Duodenal mucosa (tissue), 2 donors: Measurements from ENCODE around the gene SLC15A5.
A peak's percentile ranks its signal among the peaks of the same experiment; 100 is the strongest.

Experiments
- H3K27ac ChIP-seq: one replicate; pipeline ENCODE4 v1.7.0; 2013; ENCODE audit warnings: low read depth, low read length
- H3K27me3 ChIP-seq, 2 donors: one replicate each; pipeline ENCODE4 v1.7.0; 2013; ENCODE audit warnings: low read length in 2 of 2, control low read depth in 1 of 2; ENCODE audit not compliant: insufficient read depth in 2 of 2, control insufficient read depth in 1 of 2
- H3K36me3 ChIP-seq, 2 donors: one replicate each; pipeline ENCODE4 v1.7.0; 2013; ENCODE audit warnings: low read length in 2 of 2, control low read depth in 1 of 2; ENCODE audit not compliant: insufficient read depth in 2 of 2, control insufficient read depth in 1 of 2
- H3K4me1 ChIP-seq, 2 donors: one replicate each; pipeline ENCODE4 v1.7.0; 2013; ENCODE audit warnings: low read length in 2 of 2, control low read depth in 1 of 2; ENCODE audit not compliant: insufficient read depth in 2 of 2, control insufficient read depth in 1 of 2
- H3K4me3 ChIP-seq, 2 donors: one replicate each; pipeline ENCODE4 v1.7.0; 2013; ENCODE audit warnings: low read length in 2 of 2, low read depth in 1 of 2
- H3K9ac ChIP-seq, 2 donors: one replicate each; pipeline ENCODE4 v1.7.0; 2013; ENCODE audit warnings: low read length in 2 of 2, low read depth in 1 of 2
- H3K9me3 ChIP-seq, 2 donors: one replicate each; pipeline ENCODE4 v1.7.0; 2013; ENCODE audit warnings: low read length in 2 of 2, control low read depth in 1 of 2; ENCODE audit not compliant: control insufficient read depth in 1 of 2

The SLC15A5 gene

DNA sequence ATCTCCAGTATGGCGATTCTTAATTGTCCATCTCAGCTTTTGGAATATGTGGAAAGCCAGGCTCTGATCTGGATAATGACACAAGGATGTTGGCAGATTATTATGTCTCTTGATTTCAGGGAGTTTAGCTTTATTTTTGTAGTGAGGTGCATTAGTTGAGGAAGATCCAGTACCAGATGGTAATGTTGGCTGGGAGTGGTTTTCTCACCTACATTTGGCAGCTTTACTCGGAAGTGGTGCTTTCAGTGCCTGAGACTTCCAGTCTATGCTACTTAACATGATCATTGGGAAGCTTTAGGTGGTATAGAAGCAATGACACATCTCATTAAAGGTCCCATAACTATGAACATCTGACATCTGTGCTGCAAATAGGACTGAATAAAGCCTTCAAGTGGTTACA is 7.5 kb downstream of the SLC15A5 start:
- H3K27me3 ChIP-seq: no peaks in the 10 kb centered on the region
- no peaks in the 10 kb centered on the region for H3K36me3 ChIP-seq
- no peaks in the 10 kb centered on the region for H3K9me3 ChIP-seq
- H3K4me1 ChIP-seq: no peaks in the 10 kb centered on the region
- no peak overlapping the region for H3K4me3 ChIP-seq
- H3K27ac ChIP-seq: no peak overlapping the region
- no peak overlapping the region for H3K9ac ChIP-seq

DNA sequence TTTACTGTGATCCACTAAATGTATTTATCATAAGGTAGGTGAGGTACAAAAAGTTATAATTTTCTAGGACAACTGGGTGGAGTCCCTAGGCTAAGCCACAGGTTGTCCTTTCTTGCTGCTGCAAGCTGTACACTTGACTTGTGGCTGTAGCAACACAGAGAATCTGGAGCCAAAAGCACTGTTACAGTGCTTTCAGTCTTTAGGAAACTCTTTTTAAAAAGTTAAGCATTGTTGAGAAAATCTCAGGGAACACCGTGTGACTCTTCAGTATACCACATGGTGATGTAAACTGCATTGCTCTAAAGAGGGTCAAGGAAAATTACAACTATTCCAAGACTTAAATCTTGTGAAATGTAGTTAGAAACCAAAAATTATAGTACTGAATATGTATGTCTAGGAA is 11.4 kb downstream of the SLC15A5 start:
- H3K27ac ChIP-seq: no peak overlapping the region
- H3K36me3 ChIP-seq: no peaks in the 10 kb centered on the region
- H3K4me3 ChIP-seq: no peak overlapping the region
- H3K9me3 ChIP-seq: peaks cover 4 to 12% of the 10 kb centered on the region in 2 donors
- H3K4me1 ChIP-seq: no peaks in the 10 kb centered on the region
- no peaks in the 10 kb centered on the region for H3K27me3 ChIP-seq
- H3K9ac ChIP-seq: no peak overlapping the region

DNA sequence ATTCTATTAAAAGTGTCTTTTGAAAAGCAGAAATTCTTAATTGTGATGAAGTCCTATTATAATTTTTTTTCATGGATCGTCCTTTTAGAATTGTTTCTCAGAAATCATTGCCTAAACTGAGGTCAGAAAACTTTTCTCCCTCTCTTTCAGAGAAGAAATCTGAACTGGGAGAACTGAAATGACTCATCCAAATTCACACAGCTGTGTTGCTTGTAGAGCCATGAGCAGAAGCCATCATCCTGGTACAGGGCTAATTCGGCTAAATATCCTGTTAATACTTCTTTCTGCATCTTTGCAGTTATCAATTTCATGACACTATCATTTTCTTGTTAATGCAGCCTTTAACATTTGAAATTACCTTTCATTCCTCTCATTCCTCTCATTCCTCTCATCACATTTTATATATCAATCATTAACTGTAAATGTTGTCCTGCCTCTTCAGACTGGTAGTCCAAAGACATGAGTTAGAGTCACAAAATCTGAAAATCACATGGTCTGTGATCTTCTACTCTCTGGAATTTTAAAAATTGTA is 15.5 kb downstream of the SLC15A5 start:
- Histone ChIP-seq H3K36me3 (no peaks in the 10 kb centered on the region), H3K27me3 (no peaks in the 10 kb centered on the region), H3K4me1 (no peaks in the 10 kb centered on the region), H3K4me3 (no peak overlapping the region), H3K27ac (no peak overlapping the region), H3K9ac (no peak overlapping the region), H3K9me3 (peaks cover 4 to 12% of the 10 kb centered on the region in 2 donors)

DNA sequence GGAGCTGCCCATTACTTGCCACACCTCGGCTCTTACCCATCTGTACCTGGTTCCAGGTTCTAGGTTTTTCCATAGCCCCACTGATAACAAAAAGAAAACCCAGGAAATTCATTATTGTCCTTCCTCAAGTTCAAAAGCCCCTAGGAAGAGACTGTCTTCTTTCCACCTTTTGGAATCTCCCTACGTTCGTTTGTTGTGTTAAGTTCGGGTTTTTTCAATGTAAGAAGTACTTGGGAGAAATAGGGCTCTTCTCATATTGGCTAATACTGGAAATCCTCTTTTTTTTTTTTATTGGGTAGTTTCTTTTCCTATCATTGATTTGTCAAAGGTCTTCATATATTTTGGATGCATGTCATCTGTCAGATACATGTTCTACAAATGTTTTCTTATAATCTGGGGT is 17.3 kb downstream of the SLC15A5 start:
- H3K9me3 ChIP-seq: peaks cover 4 to 12% of the 10 kb centered on the region in 2 donors
- no peaks in the 10 kb centered on the region for H3K27me3 ChIP-seq
- no peak overlapping the region for H3K9ac ChIP-seq
- no peaks in the 10 kb centered on the region for H3K36me3 ChIP-seq
- no peak overlapping the region for H3K4me3 ChIP-seq
- H3K4me1 ChIP-seq: no peaks in the 10 kb centered on the region
- H3K27ac ChIP-seq: no peak overlapping the region

DNA sequence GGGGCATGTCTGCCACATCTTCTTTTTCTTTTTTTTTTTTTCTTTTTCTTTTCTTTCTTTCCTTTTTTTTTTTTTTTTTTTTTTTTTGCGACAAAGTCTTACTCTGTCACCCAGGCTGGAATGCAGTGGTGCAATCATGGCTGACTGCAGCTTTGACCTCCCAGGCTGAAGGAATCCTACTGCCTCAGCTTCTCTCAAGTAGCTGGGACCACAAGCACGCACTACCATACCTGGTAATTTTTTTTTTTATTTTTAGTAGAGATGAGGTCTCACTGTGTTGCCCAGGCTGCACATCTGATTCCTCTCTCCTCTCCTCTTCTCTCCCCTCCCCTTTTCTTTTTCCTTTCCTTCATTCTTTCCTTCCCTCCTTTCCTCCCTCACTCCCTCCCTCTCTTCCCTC is 18.5 kb downstream of the SLC15A5 start:
- no peak overlapping the region for H3K27ac ChIP-seq
- H3K4me1 ChIP-seq: no peaks in the 10 kb centered on the region
- peaks cover 1 to 9% of the 10 kb centered on the region in 2 donors for H3K9me3 ChIP-seq
- no peaks in the 10 kb centered on the region for H3K36me3 ChIP-seq
- H3K9ac ChIP-seq: no peak overlapping the region
- no peak overlapping the region for H3K4me3 ChIP-seq
- H3K27me3 ChIP-seq: no peaks in the 10 kb centered on the region

DNA sequence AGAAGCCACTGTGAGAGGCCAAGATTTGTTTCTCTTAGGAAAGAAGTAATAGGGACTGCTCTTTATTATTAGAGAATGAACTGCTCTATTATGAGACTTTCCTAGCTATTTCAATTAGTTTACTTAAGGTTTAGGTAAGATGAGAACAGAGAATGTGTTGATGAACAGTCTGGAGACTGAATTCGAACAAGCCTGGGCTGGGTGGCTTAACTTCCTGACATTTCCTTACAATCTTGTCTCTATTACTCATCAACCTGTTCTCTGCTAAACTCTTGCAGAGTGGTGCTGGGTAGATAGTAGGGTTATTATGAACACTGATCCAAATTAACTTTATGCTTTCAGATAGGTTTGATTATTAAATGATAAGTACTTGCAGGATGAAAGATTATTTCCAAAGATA is 31.2 kb downstream of the SLC15A5 start:
- Histone ChIP-seq H3K27ac (no peak overlapping the region), H3K36me3 (no peaks in the 10 kb centered on the region), H3K4me3 (no peak overlapping the region), H3K27me3 (no peaks in the 10 kb centered on the region), H3K4me1 (peaks cover 0 to 10% of the 10 kb centered on the region in 2 donors), H3K9ac (no peak overlapping the region), H3K9me3 (no peaks in the 10 kb centered on the region)

DNA sequence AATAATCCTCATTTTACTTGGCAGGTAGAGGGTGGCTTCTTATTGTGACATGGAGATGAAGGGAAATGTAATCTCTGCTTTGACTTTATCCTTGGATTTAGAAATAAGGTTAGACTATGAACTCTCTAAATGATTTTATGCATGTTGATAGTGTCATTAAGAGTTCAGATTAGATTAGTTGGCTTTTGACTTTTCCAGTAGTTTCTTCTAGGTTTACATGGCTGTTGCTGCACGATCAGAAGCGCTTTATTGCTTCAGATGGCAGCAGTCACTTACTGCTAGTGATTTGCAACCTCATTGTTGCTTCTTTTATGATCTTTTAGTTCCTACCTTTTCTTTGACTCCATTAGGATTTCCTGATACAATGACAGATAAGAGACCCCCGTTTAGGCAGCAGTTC is 32.3 kb downstream of the SLC15A5 start:
- no peak overlapping the region for H3K27ac ChIP-seq

DNA sequence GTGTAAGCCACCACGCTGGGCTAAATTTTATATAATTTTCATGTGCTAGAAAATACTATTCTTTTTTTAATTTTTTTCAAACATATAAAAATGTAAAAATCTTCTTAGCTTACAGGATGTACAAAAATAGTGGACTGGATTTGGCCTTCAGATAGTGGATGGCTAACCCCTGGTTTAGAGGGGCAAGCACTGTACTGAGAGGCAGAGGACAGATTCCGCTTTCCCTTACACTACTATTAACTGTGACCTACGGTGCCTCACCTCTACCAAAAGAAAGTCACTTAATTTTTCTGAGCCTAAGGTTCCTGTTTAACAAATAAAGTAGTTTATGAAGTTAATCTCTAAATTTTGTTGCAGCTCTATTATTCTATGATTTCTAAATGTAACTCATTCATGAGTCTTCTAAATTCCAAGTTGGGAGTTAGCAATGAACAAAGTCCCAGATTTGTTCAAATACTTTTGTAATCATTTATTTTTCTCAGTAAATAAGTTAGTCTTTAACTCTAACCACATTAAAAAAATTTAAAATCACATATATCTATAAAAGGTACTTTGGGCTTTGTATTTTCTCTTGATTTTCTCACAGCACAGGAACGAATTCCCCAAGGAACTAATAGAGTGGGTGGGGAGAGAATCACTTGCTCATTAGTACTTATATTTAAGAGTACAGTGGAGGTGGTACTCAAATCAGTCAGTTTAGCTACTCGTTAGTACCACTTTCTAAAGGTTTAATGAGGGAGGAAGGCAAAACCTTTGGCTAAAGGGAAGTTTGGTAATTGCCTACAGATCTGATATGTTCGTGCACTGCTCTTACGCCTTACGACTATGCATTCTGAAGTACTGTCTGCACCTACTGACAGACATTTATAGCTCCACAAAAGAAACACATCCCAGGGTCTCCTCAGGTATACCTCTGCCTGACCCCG is 33.7 kb downstream of the SLC15A5 start:
- Histone ChIP-seq H3K27me3 (no peaks in the 10 kb centered on the region), H3K4me1 (peaks cover 0 to 10% of the 10 kb centered on the region in 2 donors), H3K9me3 (no peaks in the 10 kb centered on the region), H3K36me3 (no peaks in the 10 kb centered on the region), H3K27ac (no peak overlapping the region), H3K4me3 (no peak overlapping the region), H3K9ac (no peak overlapping the region)

More for the DNA sequence above, 32.3 kb downstream of the SLC15A5 start:
- no peaks in the 10 kb centered on the region for H3K36me3 ChIP-seq
- peak overlapping the region; percentile 28 to 30 for H3K4me3 ChIP-seq
- H3K9ac ChIP-seq: no peak overlapping the region
- no peaks in the 10 kb centered on the region for H3K27me3 ChIP-seq
- H3K9me3 ChIP-seq: no peaks in the 10 kb centered on the region
- peaks cover 0 to 10% of the 10 kb centered on the region in 2 donors for H3K4me1 ChIP-seq

DNA sequence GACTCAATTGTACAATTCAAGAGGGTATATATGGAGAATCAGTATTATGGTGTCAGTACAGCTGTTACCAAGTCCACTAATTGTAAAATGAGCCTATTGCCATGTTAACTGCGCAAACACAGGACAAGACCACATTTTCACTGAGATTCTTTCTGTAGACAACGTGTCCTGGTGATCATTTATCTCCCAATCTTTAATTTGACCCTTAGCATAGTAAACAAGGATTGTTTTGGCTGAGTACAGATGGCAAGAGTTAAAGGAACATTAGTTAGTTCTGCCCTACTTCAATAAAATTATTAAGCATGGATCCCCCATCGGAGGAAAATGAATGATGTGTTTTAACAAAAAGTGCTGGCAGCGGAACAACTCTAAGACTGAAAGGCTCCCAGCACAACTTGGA is 36.1 kb downstream of the SLC15A5 start:
- H3K4me1 ChIP-seq: peaks cover 0 to 10% of the 10 kb centered on the region in 2 donors
- no peak overlapping the region for H3K4me3 ChIP-seq
- no peaks in the 10 kb centered on the region for H3K36me3 ChIP-seq
- H3K9ac ChIP-seq: no peak overlapping the region
- H3K27ac ChIP-seq: no peak overlapping the region
- H3K27me3 ChIP-seq: no peaks in the 10 kb centered on the region
- no peaks in the 10 kb centered on the region for H3K9me3 ChIP-seq

DNA sequence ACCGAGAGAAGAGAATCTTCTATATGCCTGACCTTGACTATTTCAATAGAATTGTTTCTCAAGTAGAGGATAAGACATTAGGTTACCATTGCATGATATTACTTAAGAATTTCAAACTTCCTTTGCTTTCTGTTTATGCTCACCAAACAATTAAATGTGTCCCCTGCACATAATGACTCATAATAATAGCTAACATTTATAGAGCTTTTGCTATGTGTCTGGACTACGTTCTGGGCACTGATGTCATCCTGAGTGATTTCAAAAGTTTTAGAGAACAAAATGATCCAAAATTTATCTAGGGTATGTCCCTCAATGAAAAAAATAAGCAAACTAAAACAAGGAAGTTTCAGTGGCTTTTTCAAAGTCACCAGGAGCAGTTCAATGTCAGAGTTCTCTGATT is 38.8 kb downstream of the SLC15A5 start:
- no peak overlapping the region for H3K27ac ChIP-seq
- no peaks in the 10 kb centered on the region for H3K4me1 ChIP-seq
- no peaks in the 10 kb centered on the region for H3K36me3 ChIP-seq
- no peaks in the 10 kb centered on the region for H3K27me3 ChIP-seq
- no peaks in the 10 kb centered on the region for H3K9me3 ChIP-seq
- no peak overlapping the region for H3K9ac ChIP-seq
- H3K4me3 ChIP-seq: no peak overlapping the region
